K562 (cell line): ENCODE data around the gene FOXRED2. TPM values are rescaled to one million over a fixed set of nuclear protein-coding genes. Genes with fewer than 3 reads are reported as not detected.

Experiments used
- GABPB1 ChIP-seq: sonication (generic); formaldehyde crosslinking; IDR thresholded peaks from 2 replicates; pipeline ENCODE4 v1.8.0; 2022; ENCODE audit warnings: mild to moderate bottlenecking, missing genetic modification reagents
- HMG20A ChIP-seq: fragments of 450-650 bp; formaldehyde crosslinking; conservative IDR thresholded peaks from 2 replicates; pipeline ENCODE4 v1.4.0; 2020; ENCODE audit warnings: mild to moderate bottlenecking, mixed read lengths
- HOMEZ ChIP-seq: fragments of 250-450 bp; sonication (Bioruptor Pico); IDR thresholded peaks from 2 replicates; pipeline ENCODE4 v1.4.0; 2020; ENCODE audit warnings: mild to moderate bottlenecking, moderate library complexity
- MBD2 ChIP-seq: sonication (generic); IDR thresholded peaks from 2 replicates; pipeline ENCODE4 v1.6.1; 2016; ENCODE audit warnings: low read depth, borderline replicate concordance
- MTA3 ChIP-seq: fragments of 450-650 bp; formaldehyde crosslinking; IDR thresholded peaks from 2 replicates; pipeline ENCODE4 v1.6.1; 2017; ENCODE audit warnings: mild to moderate bottlenecking, borderline replicate concordance
- MXI1 ChIP-seq: IDR thresholded peaks from 2 replicates; pipeline ENCODE4 v1.6.1; 2011; ENCODE audit warnings: low read depth, mild to moderate bottlenecking, improper control_type of control experiment, low read length
- NFRKB ChIP-seq: fragments of 450-650 bp; IDR thresholded peaks from 2 replicates; pipeline ENCODE4 v1.6.1; 2016; ENCODE audit warnings: low read depth
- NRF1 ChIP-seq, 2 experiments: fragments of 450-650 bp; IDR thresholded peaks in 1 of 2; conservative IDR thresholded peaks in 1 of 2; 2 replicates each; pipeline ENCODE4 v1.6.1; 2014; ENCODE audit warnings: mild to moderate bottlenecking in 2 of 2
- RBBP5 ChIP-seq: fragments of 200-600 bp; sonication (generic); IDR thresholded peaks from 2 replicates; pipeline ENCODE4 v1.6.1; 2012; ENCODE audit warnings: borderline replicate concordance, mild to moderate bottlenecking, low read length, control low read depth, inconsistent platforms; ENCODE audit not compliant: insufficient read depth, poor library complexity, severe bottlenecking
- RBM34 ChIP-seq: fragments of 200-400 bp; formaldehyde crosslinking; IDR thresholded peaks from 2 replicates; pipeline ENCODE4 v1.6.1; 2018; ENCODE audit warnings: low read length, borderline replicate concordance; ENCODE audit not compliant: insufficient read depth
- ZBTB34 ChIP-seq: fragments of 250-450 bp; sonication (Bioruptor Pico); IDR thresholded peaks from 2 replicates; pipeline ENCODE4 v1.8.0; 2021; ENCODE audit warnings: mild to moderate bottlenecking, moderate library complexity
- ZFP91 ChIP-seq: sonication (generic); formaldehyde crosslinking; IDR thresholded peaks from 2 replicates; pipeline ENCODE4 v1.8.0; 2022; ENCODE audit warnings: mild to moderate bottlenecking, missing genetic modification reagents
- ZNF121 ChIP-seq: sonication (generic); formaldehyde crosslinking; conservative IDR thresholded peaks from 2 replicates; pipeline ENCODE4 v1.8.0; 2022; ENCODE audit warnings: missing genetic modification reagents
- ZNF133 ChIP-seq: fragments of 250-450 bp; sonication (Bioruptor Pico); IDR thresholded peaks from 2 replicates; pipeline ENCODE4 v1.4.0; 2020; ENCODE audit warnings: mild to moderate bottlenecking
- ZNF143 ChIP-seq: sonication (generic); formaldehyde crosslinking; IDR thresholded peaks from 2 replicates; pipeline ENCODE4 v1.9.0; 2022; ENCODE audit warnings: mild to moderate bottlenecking, missing genetic modification reagents
- ZNF445 ChIP-seq: fragments of 250-450 bp; sonication (Bioruptor Pico); IDR thresholded peaks from 2 replicates; pipeline ENCODE4 v1.4.0; 2020; ENCODE audit warnings: low read depth, mild to moderate bottlenecking, moderate library complexity
- ZNF785 ChIP-seq: fragments of 250-450 bp; sonication (Bioruptor Pico); IDR thresholded peaks from 2 replicates; pipeline ENCODE4 v1.4.0; 2020; ENCODE audit warnings: mild to moderate bottlenecking
- polyA plus RNA-seq, 8 experiments: library from polyadenylated mRNA; depleted of rRNA in 4 of 8; stranded (reverse) in 5 of 8; unstranded in 3 of 8; fragments of >200 nt; fragmentation: Nextera tagmentation in 2 of 8; fragmentation: Illumina TruSeq in 1 of 8; extraction: Ambion mirVana in 2 of 8; extraction: Trizol in 1 of 8; gene quantifications; 2 replicates each; pipeline versions ENCODE4 v1.2.1 to v1.2.3, GENCODE V29; 2011 to 2014; ENCODE audit warnings: inconsistent platforms in 1 of 8, missing spikeins in 1 of 8
- total RNA-seq, 7 experiments: library from RNA; depleted of rRNA in 6 of 7; stranded (reverse); fragments of >200 nt in 6 of 7; fragmentation: Illumina TruSeq in 2 of 7; extraction: Trizol in 2 of 7; gene quantifications; 2 replicates each; pipeline versions ENCODE4 v1.2.1 to v1.2.3, GENCODE V29; 2011 to 2021; ENCODE audit warnings: low replicate concordance in 1 of 7
- TF ChIP-seq, protein P1 (sequence below): fragments of 450-650 bp; IDR thresholded peaks from 2 replicates; pipeline ENCODE4 v1.7.0; 2016; ENCODE audit warnings: borderline replicate concordance
- TF ChIP-seq, protein P2 (sequence below): fragments of 250-450 bp; sonication (Bioruptor Pico); IDR thresholded peaks from 2 replicates; pipeline ENCODE4 v1.5.0; 2020; ENCODE audit warnings: mild to moderate bottlenecking

Gene FOXRED2
- total and polyA plus RNA-seq, 9 of the 15 experiments (the other 6 are each of a cell fraction or from before 2014, with no cell fraction given), result 2.8 to 48.4 (median 7.8) TPM

- TF ChIP-seq ZNF445 (CRISPR knock-in tag), result no peak
- TF ChIP-seq, protein P1, sequence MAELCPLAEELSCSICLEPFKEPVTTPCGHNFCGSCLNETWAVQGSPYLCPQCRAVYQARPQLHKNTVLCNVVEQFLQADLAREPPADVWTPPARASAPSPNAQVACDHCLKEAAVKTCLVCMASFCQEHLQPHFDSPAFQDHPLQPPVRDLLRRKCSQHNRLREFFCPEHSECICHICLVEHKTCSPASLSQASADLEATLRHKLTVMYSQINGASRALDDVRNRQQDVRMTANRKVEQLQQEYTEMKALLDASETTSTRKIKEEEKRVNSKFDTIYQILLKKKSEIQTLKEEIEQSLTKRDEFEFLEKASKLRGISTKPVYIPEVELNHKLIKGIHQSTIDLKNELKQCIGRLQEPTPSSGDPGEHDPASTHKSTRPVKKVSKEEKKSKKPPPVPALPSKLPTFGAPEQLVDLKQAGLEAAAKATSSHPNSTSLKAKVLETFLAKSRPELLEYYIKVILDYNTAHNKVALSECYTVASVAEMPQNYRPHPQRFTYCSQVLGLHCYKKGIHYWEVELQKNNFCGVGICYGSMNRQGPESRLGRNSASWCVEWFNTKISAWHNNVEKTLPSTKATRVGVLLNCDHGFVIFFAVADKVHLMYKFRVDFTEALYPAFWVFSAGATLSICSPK, result no peak
- 0 out of 2 replicates have a peak, but pooled peaks have one; percentile 81 for TF ChIP-seq MTA3
- no peak for TF ChIP-seq RBM34
- TF ChIP-seq ZNF785 (CRISPR knock-in tag), result no peak
- TF ChIP-seq MXI1, result no peak
- TF ChIP-seq HMG20A (CRISPR knock-in tag), result no peak
- TF ChIP-seq ZNF121 (CRISPR knock-in tag), result no peak
- TF ChIP-seq, protein P2, sequence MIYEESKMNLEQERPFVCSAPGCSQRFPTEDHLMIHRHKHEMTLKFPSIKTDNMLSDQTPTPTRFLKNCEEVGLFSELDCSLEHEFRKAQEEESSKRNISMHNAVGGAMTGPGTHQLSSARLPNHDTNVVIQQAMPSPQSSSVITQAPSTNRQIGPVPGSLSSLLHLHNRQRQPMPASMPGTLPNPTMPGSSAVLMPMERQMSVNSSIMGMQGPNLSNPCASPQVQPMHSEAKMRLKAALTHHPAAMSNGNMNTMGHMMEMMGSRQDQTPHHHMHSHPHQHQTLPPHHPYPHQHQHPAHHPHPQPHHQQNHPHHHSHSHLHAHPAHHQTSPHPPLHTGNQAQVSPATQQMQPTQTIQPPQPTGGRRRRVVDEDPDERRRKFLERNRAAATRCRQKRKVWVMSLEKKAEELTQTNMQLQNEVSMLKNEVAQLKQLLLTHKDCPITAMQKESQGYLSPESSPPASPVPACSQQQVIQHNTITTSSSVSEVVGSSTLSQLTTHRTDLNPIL (CRISPR knock-in tag), result no peak
- no peak for TF ChIP-seq HOMEZ (CRISPR knock-in tag)
- peak; percentile 73 for TF ChIP-seq GABPB1 (CRISPR knock-in tag)
- TF ChIP-seq MBD2, result no peak
- TF ChIP-seq RBBP5, result peak; percentile 11
- peak; percentile 87 to 89 for TF ChIP-seq NRF1 (conservative IDR thresholded peaks at IDR 0.05 in 1 of 2, IDR thresholded peaks at IDR 0.05 in 1 of 2)
- no peak for TF ChIP-seq ZFP91
- TF ChIP-seq NFRKB, result no peak
- peak; percentile 54; the same call in 1 of the 2 replicates for TF ChIP-seq ZBTB34
- no peak for TF ChIP-seq ZNF133 (CRISPR knock-in tag)
- peak; percentile 77 for TF ChIP-seq ZNF143 (CRISPR knock-in tag)
These were observed at the start of gene FOXRED2 (continued) for GRCh38 chr22:36506637-36507517.
